K562 (cell line): ENCODE results near the gene RILP. TPM values are rescaled to one million over a fixed set of nuclear protein-coding genes. Genes with fewer than 3 reads are reported as not detected.

Experiments
- ATAC-seq: fragments of 200-7000 bp; cut with Tn5 transposase; 3 replicates; pipeline ENCODE4 v1.9.1; 2020; ENCODE audit warnings: moderate library complexity
- BruUV-seq: library from RNA; stranded (reverse); fragments of 400-500 nt; replicated peaks from 2 replicates; lab custom pipeline; 2021; lab: Mats Ljungman, UMichigan
- CTCF ChIA-PET: fragments of 300-600 bp; formaldehyde crosslinking; extraction: SDS; loops from one replicate; lab custom pipeline; 2021; ENCODE audit warnings: low intra/inter-chr PET ratio; lab: Yijun Ruan, JAX
- POLR2A ChIA-PET: fragments of 300-600, 350-650 bp; sonication (Branson Sonifier 250); formaldehyde crosslinking; extraction: SDS; loops from one replicate; lab custom pipeline; 2021; ENCODE audit warnings: antibody characterized with exemption, inconsistent platforms; lab: Yijun Ruan, JAX
- DNase-seq, 4 experiments: peaks; one replicate each; pipeline versions ENCODE4 v3.0.0 to v3.0.0-alpha.2; 2011 to 2018; ENCODE audit warnings: low spot score in 3 of 4, mixed read lengths in 3 of 4; ENCODE audit errors: extremely low read depth in 1 of 4
- FAIRE-seq: peaks from 2 replicates; lab custom pipeline; 2011; peaks lifted over from hg19 to GRCh38; lab: Jason Lieb, UNC
- H2AFZ ChIP-seq: 2 replicates; pipeline ENCODE4 v1.6.0; 2011; ENCODE audit warnings: low read depth, low read length, control low read depth, inconsistent platforms
- H3K27ac ChIP-seq: fragments of 200-600 bp; 3 replicates; pipeline ENCODE4 v1.8.0; 2011; ENCODE audit warnings: low read depth, mild to moderate bottlenecking, control low read depth, inconsistent platforms, low read length, moderate library complexity, mixed read lengths; ENCODE audit errors: extremely low read depth
- H3K27me3 ChIP-seq, 2 experiments: fragments of 300-600 bp in 1 of 2; 2 replicates in 1 of 2; 3 replicates in 1 of 2; pipeline versions ENCODE4 v1.6.0 to v1.8.0; 2011; ENCODE audit warnings: inconsistent platforms in 2 of 2, low read length in 2 of 2, mild to moderate bottlenecking in 1 of 2, mixed read lengths in 1 of 2, moderate library complexity in 1 of 2; ENCODE audit not compliant: control insufficient read depth in 2 of 2, insufficient read depth in 2 of 2
- H3K36me3 ChIP-seq: fragments of 300-600 bp; 3 replicates; pipeline ENCODE4 v1.8.0; 2011; ENCODE audit warnings: mild to moderate bottlenecking, low read length, inconsistent platforms; ENCODE audit not compliant: control insufficient read depth, insufficient read depth
- H3K4me1 ChIP-seq, 2 experiments: fragments of 200-600 bp in 1 of 2; replicated peaks in 1 of 2; 2 replicates in 1 of 2; 3 replicates in 1 of 2; pipeline versions ENCODE4 v1.5.1 to v1.8.0; 2011; ENCODE audit warnings: inconsistent platforms in 2 of 2, low read length in 2 of 2, mild to moderate bottlenecking in 1 of 2, mixed read lengths in 1 of 2, moderate library complexity in 1 of 2; ENCODE audit not compliant: control insufficient read depth in 2 of 2, insufficient read depth in 2 of 2
- H3K4me2 ChIP-seq: 2 replicates; pipeline ENCODE4 v1.6.1; 2011; ENCODE audit warnings: low read length, control low read depth, inconsistent platforms, mixed read lengths; ENCODE audit not compliant: insufficient read depth
- H3K4me3 ChIP-seq: fragments of 200-600 bp; sonication (generic), shearing (Covaris generic); 2 replicates; pipeline ENCODE4 v1.5.1; 2016; ENCODE audit warnings: control low read depth, inconsistent platforms
- H3K79me2 ChIP-seq: fragments of 200-600 bp; 3 replicates; pipeline ENCODE4 v1.8.0; 2011; ENCODE audit warnings: low read length, inconsistent platforms; ENCODE audit not compliant: control insufficient read depth, insufficient read depth
- H3K9ac ChIP-seq, 2 experiments: 2 replicates each; pipeline versions ENCODE4 v1.6.0 to v1.6.1; 2011; ENCODE audit warnings: low read depth in 2 of 2, low read length in 2 of 2, control low read depth in 1 of 2, inconsistent platforms in 1 of 2, mild to moderate bottlenecking in 1 of 2, mixed read lengths in 1 of 2; ENCODE audit not compliant: insufficient read depth in 1 of 2
- H3K9me1 ChIP-seq: one replicate; pipeline ENCODE4 v1.6.0; 2011; ENCODE audit warnings: inconsistent platforms, mild to moderate bottlenecking, low read length, moderate library complexity; ENCODE audit not compliant: control insufficient read depth, insufficient read depth
- H3K9me3 ChIP-seq: replicated peaks from 2 replicates; pipeline ENCODE4 v1.5.1; 2011; ENCODE audit warnings: low read depth, low read length, inconsistent platforms; ENCODE audit not compliant: control insufficient read depth, insufficient read depth
- H4K20me1 ChIP-seq: replicated peaks from 2 replicates; pipeline ENCODE4 v1.6.1; 2011; ENCODE audit warnings: low read length, inconsistent platforms, mixed read lengths; ENCODE audit not compliant: control insufficient read depth, insufficient read depth
- GABPA ChIP-seq: fragments of 200-800 bp; sonication (Bioruptor generic); conservative IDR thresholded peaks from 2 replicates; pipeline ENCODE4 v1.6.1; 2016; ENCODE audit warnings: low read depth, missing genetic modification characterization, missing compliant biosample characterization
- HNRNPLL ChIP-seq: fragments of 200-400 bp; formaldehyde crosslinking; IDR thresholded peaks from 2 replicates; pipeline ENCODE4 v1.6.1; 2017; ENCODE audit warnings: low read length, low read depth, mild to moderate bottlenecking; ENCODE audit not compliant: poor library complexity, severe bottlenecking
- IRF2 ChIP-seq: sonication (generic); formaldehyde crosslinking; IDR thresholded peaks from 2 replicates; pipeline ENCODE4 v1.8.1; 2022; ENCODE audit warnings: mild to moderate bottlenecking, missing genetic modification reagents
- MAFF ChIP-seq: IDR thresholded peaks from 2 replicates; pipeline ENCODE4 v1.6.1; 2012; ENCODE audit warnings: low read length, improper control_type of control experiment
- PHB2 ChIP-seq: fragments of 450-650 bp; IDR thresholded peaks from 2 replicates; pipeline ENCODE4 v1.6.1; 2017; ENCODE audit warnings: low read depth
- PML ChIP-seq: IDR thresholded peaks from 2 replicates; pipeline ENCODE4 v1.6.1; 2012; ENCODE audit warnings: low read length, inconsistent platforms
- RBBP5 ChIP-seq: fragments of 200-600 bp; sonication (generic); IDR thresholded peaks from 2 replicates; pipeline ENCODE4 v1.6.1; 2012; ENCODE audit warnings: borderline replicate concordance, mild to moderate bottlenecking, low read length, control low read depth, inconsistent platforms; ENCODE audit not compliant: insufficient read depth, poor library complexity, severe bottlenecking
- RUNX1 ChIP-seq: sonication (generic); IDR thresholded peaks from 2 replicates; pipeline ENCODE4 v1.6.1; 2016; ENCODE audit warnings: antibody characterized with exemption, low read depth
- TAL1 ChIP-seq: fragments of 450-650 bp; IDR thresholded peaks from 2 replicates; pipeline ENCODE4 v1.6.1; 2016; ENCODE audit warnings: mild to moderate bottlenecking
- ZBTB7A ChIP-seq: IDR thresholded peaks from 2 replicates; pipeline ENCODE4 v1.6.1; 2011; ENCODE audit warnings: low read depth, mild to moderate bottlenecking, low read length, moderate library complexity, borderline replicate concordance; ENCODE audit not compliant: control insufficient read depth
- WGBS: fragments of 100-300 bp; shearing (Covaris generic); methylation state at CpG from one replicate; pipeline ENCODE4 v1.1.6; 2016; ENCODE audit warnings: low coverage, mixed read lengths; ENCODE audit not compliant: insufficient coverage; ENCODE audit errors: missing lambda C conversion rate; 5-methylcytosine and 5-hydroxymethylcytosine counted together
- in situ Hi-C: fragments of 300-500 bp; cut with MboI; formaldehyde crosslinking; loops from 4 replicates; pipeline ENCODE4 v1.15.0; 2018; ENCODE audit warnings: inconsistent platforms, mixed read lengths
- intact Hi-C: fragments of 100-400 bp; cut with micrococcal nuclease; formaldehyde crosslinking; loops from 2 replicates; pipeline ENCODE4 v1.14.2; 2022
- polyA plus RNA-seq, 8 experiments: library from polyadenylated mRNA; depleted of rRNA in 4 of 8; stranded (reverse) in 5 of 8; unstranded in 3 of 8; fragments of >200 nt; fragmentation: Nextera tagmentation in 2 of 8; fragmentation: Illumina TruSeq in 1 of 8; extraction: Ambion mirVana in 2 of 8; extraction: Trizol in 1 of 8; gene quantifications; 2 replicates each; pipeline versions ENCODE4 v1.2.1 to v1.2.3, GENCODE V29; 2011 to 2014; ENCODE audit warnings: inconsistent platforms in 1 of 8, missing spikeins in 1 of 8
- total RNA-seq, 7 experiments: library from RNA; depleted of rRNA in 6 of 7; stranded (reverse); fragments of >200 nt in 6 of 7; fragmentation: Illumina TruSeq in 2 of 7; extraction: Trizol in 2 of 7; gene quantifications; 2 replicates each; pipeline versions ENCODE4 v1.2.1 to v1.2.3, GENCODE V29; 2011 to 2021; ENCODE audit warnings: low replicate concordance in 1 of 7
- TF ChIP-seq, protein P1 (sequence below), 2 experiments: fragments of 450-650 bp; formaldehyde crosslinking in 1 of 2; IDR thresholded peaks; 2 replicates each; pipeline versions ENCODE4 v1.4.0 to v1.6.1; 2014 to 2020; ENCODE audit warnings: mild to moderate bottlenecking in 2 of 2, borderline replicate concordance in 1 of 2, low read depth in 1 of 2

RILP gene
- total and polyA plus RNA-seq, 9 of the 15 experiments (the other 6 are each of a cell fraction or from before 2014, with no cell fraction given): 0.75 to 54.9 (median 27.8) TPM

- DNase-seq: peak; percentile 88 to 97 (median 93)
- peak within 1 kb of the TSS; percentile 86 to 94 for H3K9ac ChIP-seq
- no peaks in the 10 kb centered on the region for H3K27me3 ChIP-seq
- H3K9me1 ChIP-seq: peaks cover 4% of the 10 kb centered on the region
- TSS peak; percentile 46 for BruUV-seq
- in situ Hi-C loops (no loop called here), intact Hi-C loops (loop anchor here (5.0 kb wide), 1 partner anchor 33 kb away; no protein-coding TSS in a partner anchor)
- ChIA-PET CTCF (no interaction called here), POLR2A (interaction anchor here (0.6 to 1.3 kb wide), 6 partner anchors 8 to 160 kb away, joined by 3 to 9 read pairs (median 3); no protein-coding TSS in a partner anchor)
- H4K20me1 ChIP-seq: peaks cover 13% of the 10 kb centered on the region; the same call in 1 of the 2 replicates
- peak; percentile 100 for ATAC-seq
- peak within 1 kb of the TSS; percentile 93 for H2AFZ ChIP-seq
- no peaks in the 10 kb centered on the region for H3K9me3 ChIP-seq
- peak within 1 kb of the TSS; percentile 84 for H3K27ac ChIP-seq
- H3K4me1 ChIP-seq: peaks cover 6 to 11% of the 10 kb centered on the region in 2 experiments; a peak in 4 of 5 replicates
- H3K4me2 ChIP-seq: peak within 1 kb of the TSS; percentile 87
- peak within 1 kb of the TSS; percentile 94 for H3K4me3 ChIP-seq
- H3K36me3 ChIP-seq: peaks cover 40% of the 10 kb centered on the region
- peak; percentile 97 for FAIRE-seq
- H3K79me2 ChIP-seq: peaks cover 46% of the 10 kb centered on the region
- under 1% methylated on average over 65 of the region's 72 CpGs for WGBS
- peak; percentile 73 for TF ChIP-seq RBBP5
- peak; percentile 69; the same call in 1 of the 2 replicates for TF ChIP-seq PML
- TF ChIP-seq ZBTB7A: no peak
- TF ChIP-seq, protein P1, sequence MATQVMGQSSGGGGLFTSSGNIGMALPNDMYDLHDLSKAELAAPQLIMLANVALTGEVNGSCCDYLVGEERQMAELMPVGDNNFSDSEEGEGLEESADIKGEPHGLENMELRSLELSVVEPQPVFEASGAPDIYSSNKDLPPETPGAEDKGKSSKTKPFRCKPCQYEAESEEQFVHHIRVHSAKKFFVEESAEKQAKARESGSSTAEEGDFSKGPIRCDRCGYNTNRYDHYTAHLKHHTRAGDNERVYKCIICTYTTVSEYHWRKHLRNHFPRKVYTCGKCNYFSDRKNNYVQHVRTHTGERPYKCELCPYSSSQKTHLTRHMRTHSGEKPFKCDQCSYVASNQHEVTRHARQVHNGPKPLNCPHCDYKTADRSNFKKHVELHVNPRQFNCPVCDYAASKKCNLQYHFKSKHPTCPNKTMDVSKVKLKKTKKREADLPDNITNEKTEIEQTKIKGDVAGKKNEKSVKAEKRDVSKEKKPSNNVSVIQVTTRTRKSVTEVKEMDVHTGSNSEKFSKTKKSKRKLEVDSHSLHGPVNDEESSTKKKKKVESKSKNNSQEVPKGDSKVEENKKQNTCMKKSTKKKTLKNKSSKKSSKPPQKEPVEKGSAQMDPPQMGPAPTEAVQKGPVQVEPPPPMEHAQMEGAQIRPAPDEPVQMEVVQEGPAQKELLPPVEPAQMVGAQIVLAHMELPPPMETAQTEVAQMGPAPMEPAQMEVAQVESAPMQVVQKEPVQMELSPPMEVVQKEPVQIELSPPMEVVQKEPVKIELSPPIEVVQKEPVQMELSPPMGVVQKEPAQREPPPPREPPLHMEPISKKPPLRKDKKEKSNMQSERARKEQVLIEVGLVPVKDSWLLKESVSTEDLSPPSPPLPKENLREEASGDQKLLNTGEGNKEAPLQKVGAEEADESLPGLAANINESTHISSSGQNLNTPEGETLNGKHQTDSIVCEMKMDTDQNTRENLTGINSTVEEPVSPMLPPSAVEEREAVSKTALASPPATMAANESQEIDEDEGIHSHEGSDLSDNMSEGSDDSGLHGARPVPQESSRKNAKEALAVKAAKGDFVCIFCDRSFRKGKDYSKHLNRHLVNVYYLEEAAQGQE (IDR thresholded peaks at IDR 0.05; ENCODE audit: borderline replicate concordance): no peak
- TF ChIP-seq, protein P1 (CRISPR knock-in tag; IDR thresholded peaks at IDR 0.05; ENCODE audit: low read depth): no peak
- no peak for TF ChIP-seq MAFF
- peak; percentile 91 for TF ChIP-seq GABPA (tag)
- TF ChIP-seq RUNX1: no peak
- no peak for TF ChIP-seq PHB2
- peak; percentile 100 for TF ChIP-seq HNRNPLL
- no peak for TF ChIP-seq TAL1
- no peak for TF ChIP-seq IRF2 (CRISPR knock-in tag)
Observed at GRCh38 chr17:1684378-1685189, 34.9 kb upstream of the RILP start, which contains the start of gene PRPF8. TSS of gene PRPF8 (minus strand) at chr17:1684867. CDS start at chr17:1684571, 296 bp downstream.
